Measurements from ENCODE around the gene TEFM.
"Not testable (repeated sequence)": the region's sequence is repeated elsewhere in the genome, so short reads cannot be mapped to it uniquely, and the experiment has no call there.

TEFM gene

DNA sequence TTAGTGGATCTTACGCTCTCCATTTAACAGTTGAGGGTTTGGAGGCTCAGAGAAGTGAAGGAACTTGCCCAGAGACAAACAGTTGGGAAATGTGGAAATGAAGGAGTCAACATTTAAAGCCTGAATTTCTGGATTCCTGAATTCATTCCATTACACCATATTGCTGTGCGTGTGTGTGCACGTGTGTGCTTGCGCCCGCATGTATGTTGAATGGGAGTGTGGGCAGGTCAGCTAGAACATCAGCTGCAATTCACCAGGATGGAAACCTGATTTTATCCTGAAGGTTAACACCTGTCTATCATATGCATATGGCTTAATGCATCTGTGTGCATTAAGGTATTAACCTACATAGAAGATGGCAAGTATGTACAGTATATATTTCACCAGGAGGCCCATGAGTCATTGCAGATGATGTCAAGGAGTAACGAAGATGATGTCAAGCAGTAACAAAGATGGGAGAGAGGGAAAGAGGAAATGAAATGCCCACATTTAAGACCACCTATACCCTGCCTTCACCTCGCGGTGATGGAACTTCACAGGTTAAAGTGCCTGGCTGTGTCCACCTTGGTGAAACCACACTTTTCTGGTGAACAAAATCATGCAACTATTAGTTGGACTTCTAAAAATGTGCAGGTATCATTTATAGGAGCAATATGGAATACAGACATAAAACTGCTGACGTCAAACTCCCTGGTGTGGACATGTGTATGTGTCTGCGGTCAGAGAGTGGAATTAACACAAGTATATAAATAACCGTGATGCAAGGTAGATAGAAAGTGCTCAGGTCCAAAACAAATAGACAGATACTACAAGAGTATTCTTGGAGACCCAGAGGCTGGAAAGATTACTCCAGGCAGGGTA lies 14.9 kb upstream of the TEFM start:
- DNase-seq, result no peak

DNA sequence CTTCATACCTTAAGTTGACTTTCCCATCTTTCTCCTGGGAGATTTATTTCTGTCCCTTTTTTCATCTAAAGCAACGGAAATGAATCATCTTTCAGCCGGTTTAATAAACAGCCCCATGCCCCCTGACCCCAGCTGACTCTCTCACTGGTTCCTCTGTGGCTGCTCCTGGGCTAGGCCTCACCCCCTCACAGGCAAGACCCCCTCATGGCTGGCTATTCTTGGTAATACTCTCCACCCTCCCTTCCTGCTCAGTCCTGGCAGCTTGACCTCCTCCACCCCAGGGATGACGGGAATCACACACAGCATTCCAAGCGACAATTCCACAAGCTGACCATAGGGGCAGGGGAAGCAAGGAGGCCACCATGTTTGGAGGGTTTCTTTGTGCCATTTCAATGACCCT lies 14.2 kb upstream of the TEFM start:
- DNase-seq, result no peak

DNA sequence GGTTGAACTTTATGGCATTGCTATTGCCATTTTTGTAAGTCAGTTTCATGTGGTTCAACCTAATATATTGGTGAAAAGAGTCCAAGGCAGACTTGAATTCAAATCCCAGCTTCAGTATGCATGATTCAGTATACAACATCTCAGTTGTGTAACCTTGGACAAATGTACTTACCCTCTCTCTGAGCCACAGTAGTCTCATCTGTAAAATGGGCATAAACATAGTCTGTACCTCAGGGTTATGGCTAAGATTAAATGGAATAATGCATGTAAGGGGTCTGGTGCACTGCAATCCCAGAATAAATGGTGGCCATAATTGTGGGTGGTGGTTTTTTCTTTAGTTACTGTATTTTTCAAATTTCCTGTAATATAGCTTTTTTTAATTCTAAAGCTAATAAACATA lies 11.0 kb upstream of the TEFM start:
- DNase-seq, result no peak

DNA sequence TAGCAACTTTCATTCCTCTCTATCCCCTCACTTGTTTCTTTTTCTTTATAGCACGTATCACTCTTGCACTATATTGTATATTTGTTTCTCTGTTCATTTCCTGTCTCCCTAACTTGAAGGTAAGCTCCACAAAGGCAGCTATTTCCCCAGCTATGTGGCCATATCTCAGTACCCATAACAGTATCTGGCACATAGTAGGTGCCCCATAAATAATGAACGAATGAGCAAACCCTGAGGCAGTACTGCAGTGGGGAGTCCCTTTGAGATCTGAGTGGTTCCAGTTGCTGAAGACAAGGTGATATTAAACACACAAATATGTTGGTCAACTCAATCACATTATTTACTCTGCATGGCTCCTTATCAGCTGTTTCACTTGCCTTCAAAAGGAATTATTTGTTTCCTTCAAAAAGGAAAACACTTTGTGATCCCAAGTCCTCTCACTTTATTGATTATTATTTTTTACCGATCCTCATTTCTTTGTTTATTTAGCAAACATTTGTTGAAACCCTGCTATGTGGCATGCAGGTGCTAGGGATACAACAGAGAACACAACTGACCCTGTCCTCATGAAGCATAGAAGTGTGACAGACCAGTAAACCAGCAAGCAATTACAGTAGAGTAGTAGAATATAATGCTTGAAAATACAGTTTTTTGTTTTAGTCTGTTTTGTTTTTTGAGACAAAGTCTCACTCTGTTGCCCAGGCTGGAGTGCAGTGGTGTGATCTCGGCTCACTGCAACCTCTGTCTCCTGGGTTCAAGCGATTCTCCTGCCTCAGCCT lies 10.0 kb upstream of the TEFM start:
- no peak for DNase-seq

DNA sequence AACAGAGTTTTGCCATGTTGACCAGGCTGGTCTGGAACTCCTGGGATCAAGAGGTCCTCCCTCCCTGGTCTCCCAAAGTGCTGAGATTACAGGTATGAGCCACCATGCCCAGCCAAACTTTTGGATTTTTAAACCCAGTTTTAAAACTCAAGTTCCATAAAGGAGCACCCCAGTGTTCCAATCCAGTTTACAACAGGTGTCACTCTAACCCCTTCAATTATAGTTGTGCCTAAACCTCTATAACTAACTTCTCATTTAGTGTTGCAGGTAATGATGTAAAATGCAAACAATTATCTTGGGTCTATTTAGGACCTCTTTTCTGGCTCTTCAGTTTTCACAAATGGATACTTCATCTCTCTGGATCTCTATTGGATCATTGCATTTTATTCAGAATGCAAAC lies 7.9 kb upstream of the TEFM start:
- no peak for DNase-seq

DNA sequence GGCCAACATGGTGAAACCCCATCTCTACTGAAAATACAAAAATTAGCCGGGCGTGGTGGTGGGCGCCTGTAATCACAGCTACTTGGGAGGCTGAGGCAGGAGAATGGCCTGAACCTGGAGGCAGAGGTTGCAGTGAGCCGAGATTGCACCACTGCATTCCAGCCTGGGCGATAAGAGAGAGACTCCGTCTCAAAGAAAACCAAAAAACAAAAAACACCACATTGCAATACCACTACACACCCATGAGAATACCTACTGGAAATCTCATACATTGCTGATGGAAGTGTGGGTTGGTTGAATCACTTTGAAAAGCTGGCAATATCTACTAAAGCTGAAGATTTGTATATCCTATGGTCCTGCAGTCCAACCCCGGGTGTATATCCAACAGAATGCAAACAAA lies 4.1 kb upstream of the TEFM start:
- DNase-seq, result not testable (repeated sequence)

DNA sequence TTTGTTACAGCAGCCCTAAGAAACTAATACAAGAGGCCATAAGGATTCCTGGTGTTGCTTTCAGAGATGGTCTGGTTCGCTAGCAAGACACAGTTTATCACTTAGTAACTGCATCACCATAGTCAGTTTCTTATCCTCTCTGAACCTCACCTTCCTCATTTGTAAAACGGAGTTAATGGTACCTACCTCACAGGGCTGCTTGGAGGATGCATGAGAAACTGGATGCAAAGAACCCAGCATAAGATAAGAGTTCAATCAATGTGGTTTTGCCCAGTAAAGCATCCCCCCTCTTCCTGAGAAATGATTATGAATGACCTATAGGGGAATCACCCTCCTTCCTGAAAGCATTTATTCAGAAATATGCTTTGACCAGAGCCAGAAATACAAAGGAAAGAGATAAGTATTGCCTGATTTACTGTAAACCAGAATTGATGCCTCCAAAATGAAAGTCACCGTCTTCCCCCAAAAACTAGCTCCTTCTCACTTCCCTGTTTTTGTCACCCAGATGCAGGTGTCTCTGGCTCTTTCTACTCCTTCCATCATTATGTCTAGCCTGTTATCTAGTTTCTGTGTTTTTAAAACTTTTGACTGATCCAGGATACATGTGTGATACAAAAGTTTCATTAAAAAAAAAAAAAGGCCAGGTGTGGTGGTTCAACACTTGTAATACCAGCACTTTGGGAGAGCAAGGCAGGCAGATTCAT lies 2.8 kb upstream of the TEFM start:
- DNase-seq, result no peak

DNA sequence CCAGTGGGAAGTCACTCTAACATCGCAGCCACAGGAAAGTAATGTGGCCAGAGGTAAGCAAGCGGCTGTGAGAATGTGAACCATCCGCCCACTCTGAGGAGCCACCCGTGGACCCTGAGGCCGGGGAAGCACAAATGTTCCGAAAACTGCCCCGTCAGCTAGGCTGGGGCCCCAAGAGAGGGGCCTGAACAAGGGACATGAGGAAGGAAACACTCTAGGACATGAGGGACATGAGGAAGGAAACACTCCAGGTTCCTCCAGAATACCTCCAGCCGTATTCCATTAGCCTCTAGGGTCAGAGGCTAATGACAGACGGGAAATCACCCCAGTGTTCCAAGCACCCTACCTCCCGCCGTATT lies 317 bp downstream of the TEFM start:
- DNase-seq, result no peak

DNA sequence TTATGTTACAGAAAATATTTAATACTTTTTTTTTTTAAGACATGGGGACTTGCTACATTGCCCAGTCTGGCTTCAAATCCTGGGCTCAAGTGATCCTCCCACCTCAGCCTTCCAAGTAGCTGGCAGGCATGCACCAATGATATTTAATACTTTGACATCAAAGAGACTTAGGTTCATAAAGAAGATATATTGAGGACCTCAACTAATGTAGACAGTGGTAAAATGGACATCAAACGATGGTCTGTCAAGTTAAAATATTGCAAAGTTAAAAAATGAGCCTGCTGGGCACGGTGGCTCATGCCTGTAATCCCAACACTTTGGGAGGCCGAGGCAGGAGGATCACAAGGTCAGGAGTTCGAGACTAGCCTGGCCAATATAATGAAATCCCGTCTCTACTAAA lies 8.7 kb downstream of the TEFM start:
- no peak for DNase-seq

DNA sequence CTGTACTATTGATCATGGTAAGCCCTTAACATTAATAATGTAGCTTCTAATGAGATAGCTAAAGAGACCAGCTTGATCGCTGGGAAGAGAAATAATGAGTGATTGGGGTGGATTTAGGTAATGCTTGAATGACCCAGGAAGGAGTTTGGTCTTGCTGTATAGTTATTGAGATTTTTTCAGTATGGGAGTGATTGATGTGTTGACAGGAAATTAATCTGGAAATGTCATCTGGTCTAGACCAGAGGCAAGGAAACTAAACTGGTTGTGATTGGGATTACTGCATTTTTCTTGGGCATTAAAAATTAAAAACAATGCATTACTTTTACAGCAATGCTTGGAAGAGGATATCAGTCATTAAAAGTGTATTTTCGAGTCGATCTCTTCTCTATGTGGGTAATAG lies 11.8 kb downstream of the TEFM start:
- DNase-seq, result no peak

- DNase-seq, result no peak
Measured at GRCh38 chr17:30886187-30886586, 19.9 kb downstream of the TEFM start.

GRCh38 chr17:30869005-30869404 lies 37.0 kb downstream of the TEFM start:
- DNase-seq, result no peak

DNA sequence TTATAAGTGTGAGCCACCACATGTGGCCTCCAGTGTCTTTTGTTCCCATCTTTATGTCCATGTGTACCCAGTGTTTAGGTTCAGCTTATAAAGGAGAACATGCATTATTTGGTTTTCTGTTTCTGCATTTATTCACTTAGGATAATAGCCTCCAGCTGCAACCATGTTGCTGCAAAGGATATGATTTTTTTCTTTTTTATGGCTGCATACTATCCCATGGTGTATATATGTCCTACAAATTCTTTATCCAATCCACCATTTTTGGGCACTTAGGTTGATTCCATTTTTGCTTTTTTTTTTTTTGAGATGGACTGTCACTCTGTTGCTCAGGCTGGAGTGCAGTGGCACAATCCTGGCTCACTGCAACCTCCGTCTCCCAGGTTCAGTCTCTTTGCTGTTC lies 41.4 kb downstream of the TEFM start:
- no peak for DNase-seq

- DNase-seq, result no peak
Measured at GRCh38 chr17:30858556-30859250, 47.3 kb downstream of the TEFM start.

GRCh38 chr17:30854146-30854545 lies 51.9 kb downstream of the TEFM start:
- no peak for DNase-seq

Measured in NCI-H2107 (cell line).